Astrocyte of the spinal cord (primary cell): ENCODE results near the gene GAS6.
"Not testable (repeated sequence)": the region's sequence is repeated elsewhere in the genome, so short reads cannot be mapped to it uniquely, and the experiment has no call there.

Experiments used
- DNase-seq: peaks from one replicate; pipeline ENCODE4 v3.0.0; 2011; ENCODE audit warnings: low read depth, low spot score
- H3K4me3 ChIP-seq: 2 replicates; pipeline ENCODE4 v1.5.1; 2011; ENCODE audit warnings: low read depth, mild to moderate bottlenecking, low read length, moderate library complexity
- in situ Hi-C: cut with HindIII; loops from 2 replicates; pipeline ENCODE4 v1.10.0; 2017; ENCODE audit warnings: low sequenced_read_pairs
- TF ChIP-seq, protein P1 (sequence below): IDR thresholded peaks from 2 replicates; pipeline ENCODE4 v1.5.1; 2012; ENCODE audit warnings: low read depth, mild to moderate bottlenecking, low read length, inconsistent platforms

Gene GAS6

DNA sequence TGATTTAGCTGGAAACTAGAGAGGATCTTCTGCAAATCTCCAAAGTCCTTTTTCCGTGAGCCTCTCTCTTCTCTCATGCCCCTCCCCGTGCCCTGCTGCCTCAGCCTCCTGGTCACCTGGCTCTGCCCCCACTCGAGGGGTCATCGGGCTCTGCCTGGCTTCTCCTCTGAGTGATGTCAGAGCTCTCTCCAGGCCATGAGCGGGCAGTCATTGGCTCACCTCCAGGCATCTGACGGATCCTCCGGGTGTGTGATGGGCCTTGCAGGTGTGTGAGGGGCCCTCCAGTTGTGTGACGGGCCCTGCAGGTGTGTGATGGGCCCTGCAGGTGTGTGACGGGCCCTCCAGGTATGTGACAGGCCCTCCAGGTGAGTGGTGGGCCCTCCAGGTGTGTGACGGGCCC lies 10.3 kb upstream of the GAS6 start:
- DNase-seq: no peak
- no peak overlapping the region for H3K4me3 ChIP-seq
- TF ChIP-seq, protein P1, sequence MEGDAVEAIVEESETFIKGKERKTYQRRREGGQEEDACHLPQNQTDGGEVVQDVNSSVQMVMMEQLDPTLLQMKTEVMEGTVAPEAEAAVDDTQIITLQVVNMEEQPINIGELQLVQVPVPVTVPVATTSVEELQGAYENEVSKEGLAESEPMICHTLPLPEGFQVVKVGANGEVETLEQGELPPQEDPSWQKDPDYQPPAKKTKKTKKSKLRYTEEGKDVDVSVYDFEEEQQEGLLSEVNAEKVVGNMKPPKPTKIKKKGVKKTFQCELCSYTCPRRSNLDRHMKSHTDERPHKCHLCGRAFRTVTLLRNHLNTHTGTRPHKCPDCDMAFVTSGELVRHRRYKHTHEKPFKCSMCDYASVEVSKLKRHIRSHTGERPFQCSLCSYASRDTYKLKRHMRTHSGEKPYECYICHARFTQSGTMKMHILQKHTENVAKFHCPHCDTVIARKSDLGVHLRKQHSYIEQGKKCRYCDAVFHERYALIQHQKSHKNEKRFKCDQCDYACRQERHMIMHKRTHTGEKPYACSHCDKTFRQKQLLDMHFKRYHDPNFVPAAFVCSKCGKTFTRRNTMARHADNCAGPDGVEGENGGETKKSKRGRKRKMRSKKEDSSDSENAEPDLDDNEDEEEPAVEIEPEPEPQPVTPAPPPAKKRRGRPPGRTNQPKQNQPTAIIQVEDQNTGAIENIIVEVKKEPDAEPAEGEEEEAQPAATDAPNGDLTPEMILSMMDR: no peak
- in situ Hi-C loops: no loop called here

DNA sequence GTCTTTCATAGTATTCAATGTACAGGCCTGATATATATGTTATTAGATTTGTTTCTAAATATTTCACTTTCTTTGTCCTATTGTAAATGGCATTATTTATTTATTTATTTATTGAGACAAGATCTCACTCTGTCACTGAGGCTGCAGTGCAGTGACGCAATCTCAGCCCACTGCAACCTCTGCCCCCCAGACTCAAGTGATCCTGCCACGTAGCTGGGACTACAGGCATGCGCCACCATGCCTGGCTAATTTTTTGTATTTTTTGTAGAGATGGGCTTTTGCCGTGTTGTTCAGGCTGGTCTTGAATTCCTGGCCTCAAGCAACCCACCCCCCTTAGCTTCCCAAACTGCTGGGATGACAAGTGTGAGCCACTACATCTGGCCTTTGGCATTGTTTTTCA lies 5.4 kb upstream of the GAS6 start:
- TF ChIP-seq, protein P1: no peak
- in situ Hi-C loops: no loop called here
- no peak overlapping the region for H3K4me3 ChIP-seq
- no peak for DNase-seq

DNA sequence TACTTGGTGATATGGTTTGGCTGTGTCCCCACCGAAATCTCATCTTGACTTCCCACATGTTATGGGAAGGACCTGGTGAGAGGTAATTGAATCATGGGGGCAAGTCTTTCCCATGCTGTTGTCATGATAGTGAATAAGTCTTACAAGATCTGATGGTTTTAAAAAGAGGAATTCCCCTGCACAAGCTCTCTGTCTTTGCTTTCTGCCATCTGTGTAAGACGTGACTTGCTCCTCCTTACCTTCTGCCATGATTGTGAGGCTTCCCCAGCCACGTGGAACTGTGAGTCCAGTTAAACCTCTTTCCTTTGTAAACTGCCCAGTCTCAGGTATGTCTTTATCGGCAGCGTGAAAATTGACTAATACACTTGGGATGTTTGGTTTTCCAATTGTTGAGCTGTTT lies 4.0 kb upstream of the GAS6 start:
- in situ Hi-C loops, DNase-seq, H3K4me3 ChIP-seq: not testable (repeated sequence)

DNA sequence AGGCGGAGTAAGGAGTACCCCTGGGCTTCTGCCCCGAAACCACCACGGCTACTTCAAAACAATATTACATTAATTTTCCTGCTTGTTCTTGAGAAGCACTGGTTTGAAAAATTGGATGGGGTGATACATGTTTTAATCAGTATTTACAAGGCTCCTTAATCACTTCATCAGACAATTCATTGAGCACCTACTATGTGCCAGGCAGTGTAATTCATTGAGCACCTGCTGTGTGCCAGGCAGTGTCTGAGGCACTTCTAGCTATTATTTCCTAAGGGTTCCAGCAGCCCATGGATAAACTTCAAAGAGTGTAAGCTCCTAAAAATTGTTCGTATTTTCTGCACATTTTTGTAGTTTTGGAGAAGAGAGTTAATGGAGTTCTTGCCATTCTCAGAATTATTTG lies 1.6 kb upstream of the GAS6 start:
- TF ChIP-seq, protein P1: no peak
- no peak overlapping the region for H3K4me3 ChIP-seq
- in situ Hi-C loops: no loop called here
- DNase-seq: no peak

DNA sequence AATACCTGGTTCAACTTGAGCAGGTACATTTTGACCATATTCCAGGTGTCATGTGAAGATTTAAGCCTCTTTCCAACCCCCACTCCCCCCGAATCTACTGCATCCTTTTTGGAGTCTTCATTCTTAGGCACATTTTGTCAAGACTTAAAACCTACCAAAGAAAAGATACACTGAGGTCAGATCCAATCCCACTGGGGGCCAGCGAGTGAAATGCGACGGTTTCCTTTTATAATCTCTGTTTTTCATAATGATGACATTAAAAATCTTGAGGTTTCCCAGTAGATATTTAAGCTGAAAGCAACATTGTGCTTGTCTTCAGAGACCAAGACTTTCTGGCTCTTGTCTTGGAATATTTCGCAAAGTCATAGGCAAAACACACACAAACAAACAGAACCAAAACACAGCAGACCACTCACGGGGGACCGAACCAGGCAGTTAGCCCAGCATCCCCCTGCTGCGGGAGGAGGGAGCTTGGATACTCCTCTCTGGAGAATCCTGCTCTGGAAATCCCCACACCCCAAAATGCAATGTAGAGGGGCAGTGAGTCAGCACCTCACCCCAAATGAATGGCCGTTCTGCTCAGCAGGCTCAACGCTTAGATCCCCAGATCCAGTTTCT lies 506 bp upstream of the GAS6 start:
- TF ChIP-seq, protein P1: no peak
- no peak for DNase-seq
- in situ Hi-C loops: no loop called here
- peak overlapping the region; percentile 71 for H3K4me3 ChIP-seq

DNA sequence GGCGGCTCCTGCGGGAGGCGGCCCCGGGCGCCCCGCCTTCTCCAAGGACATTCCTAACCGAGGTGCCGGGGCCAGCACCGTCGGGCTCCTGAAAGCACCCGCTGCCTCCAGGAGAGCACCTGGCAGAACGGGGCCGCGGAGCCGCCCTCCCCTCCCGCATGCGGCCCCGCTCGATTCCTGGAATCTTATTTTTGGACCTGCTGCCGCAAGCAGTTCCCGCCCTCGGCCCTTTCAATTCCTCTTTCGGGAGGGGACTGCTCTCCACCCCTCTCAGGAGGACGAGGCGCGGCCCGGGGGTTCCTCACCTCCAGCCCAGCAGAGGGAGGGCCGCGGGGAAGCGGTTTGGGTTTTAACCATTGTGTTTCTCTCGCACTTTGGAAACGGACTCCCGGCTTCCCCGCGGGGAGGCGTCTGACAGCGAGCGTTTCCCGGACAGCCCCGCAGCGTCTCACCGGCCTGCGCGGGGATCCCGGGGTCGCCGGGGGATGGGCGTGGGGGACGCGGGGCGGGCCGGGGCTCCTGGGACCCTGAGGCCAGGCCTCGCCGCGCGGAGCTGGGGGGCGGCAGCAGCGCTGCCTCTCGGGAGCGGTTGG lies 849 bp downstream of the GAS6 start:
- TF ChIP-seq, protein P1: no peak
- peak overlapping the region; percentile 71 for H3K4me3 ChIP-seq
- in situ Hi-C loops: no loop called here
- peak; percentile 32 for DNase-seq

DNA sequence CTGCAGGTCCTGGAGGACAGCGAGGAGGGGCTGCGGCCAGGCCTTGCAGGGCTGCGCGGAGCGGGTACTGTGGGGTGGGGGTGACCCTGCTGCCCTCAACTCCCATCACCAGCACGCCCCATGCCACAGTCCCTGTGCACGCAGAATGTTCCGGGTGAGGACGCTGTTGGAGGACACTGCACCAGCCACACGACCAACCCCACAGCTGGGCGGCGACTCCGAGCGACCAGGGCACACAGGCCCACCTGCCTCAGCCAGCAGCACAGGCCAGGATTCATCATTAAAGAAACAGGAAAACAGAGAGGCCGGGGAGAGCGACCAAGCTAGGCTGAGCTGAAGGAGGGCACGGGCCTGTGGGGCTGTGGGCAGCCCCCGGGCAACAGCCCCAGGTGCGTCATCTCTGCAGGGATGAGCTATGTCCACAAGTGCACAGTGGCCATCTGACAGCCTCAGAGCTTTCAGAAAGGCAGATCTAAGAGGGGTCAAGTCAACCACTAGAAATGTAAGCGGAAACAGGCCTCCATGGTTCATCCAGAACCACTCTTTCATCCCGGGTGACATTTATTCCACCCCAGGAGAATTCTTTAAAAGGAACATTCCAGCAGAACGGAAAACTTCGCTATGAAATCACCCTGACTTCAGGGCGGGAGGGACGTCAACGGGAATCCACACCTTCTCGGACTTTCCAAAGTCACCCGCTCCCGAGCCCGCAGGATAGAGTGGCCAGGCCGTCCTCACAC lies 1.5 kb downstream of the GAS6 start:
- in situ Hi-C loops: no loop called here
- DNase-seq: peak; percentile 29
- peak overlapping the region; percentile 71 for H3K4me3 ChIP-seq
- TF ChIP-seq, protein P1: no peak
